Fibroblast of lung (primary cell): ENCODE measurements around the gene CASQ1. TPM values are rescaled to one million over a fixed set of nuclear protein-coding genes. Genes with fewer than 3 reads are reported as not detected.

Source experiments
- DNase-seq, 2 donors: peaks; one replicate each; pipeline versions ENCODE4 v3.0.0 to v3.0.0-alpha.2; 2010; ENCODE audit warnings: low read depth in 2 of 2
- H2AFZ ChIP-seq: 2 replicates; pipeline ENCODE4 v1.5.1; 2012; ENCODE audit warnings: low read length, control low read depth, inconsistent platforms
- H3K27ac ChIP-seq: 2 replicates; pipeline ENCODE4 v1.5.1; 2011; ENCODE audit warnings: low read length, control low read depth; ENCODE audit not compliant: insufficient read depth
- H3K27me3 ChIP-seq: 2 replicates; pipeline ENCODE4 v1.5.1; 2011; ENCODE audit warnings: mild to moderate bottlenecking, low read length; ENCODE audit not compliant: control insufficient read depth, insufficient read depth
- H3K36me3 ChIP-seq: 2 replicates; pipeline ENCODE4 v1.5.1; 2011; ENCODE audit warnings: low read length; ENCODE audit not compliant: control insufficient read depth, insufficient read depth
- H3K4me1 ChIP-seq: 2 replicates; pipeline ENCODE4 v1.5.1; 2011; ENCODE audit warnings: low read length; ENCODE audit not compliant: control insufficient read depth, insufficient read depth; ENCODE audit errors: extremely low read depth
- H3K4me2 ChIP-seq: 2 replicates; pipeline ENCODE4 v1.5.1; 2011; ENCODE audit warnings: low read length, control low read depth; ENCODE audit not compliant: insufficient read depth; ENCODE audit errors: extremely low read depth
- H3K4me3 ChIP-seq, 4 experiments: fragments of 200-600 bp in 1 of 4; sonication (generic) in 1 of 4; replicated peaks in 1 of 4; 2 replicates each; pipeline ENCODE4 v1.5.1; 2011 to 2016; ENCODE audit warnings: low read length in 4 of 4, low read depth in 3 of 4, mild to moderate bottlenecking in 3 of 4, control low read depth in 2 of 4, inconsistent platforms in 1 of 4, mixed read lengths in 1 of 4; ENCODE audit not compliant: insufficient read depth in 1 of 4; ENCODE audit errors: control extremely low read depth in 1 of 4
- H3K79me2 ChIP-seq: 2 replicates; pipeline ENCODE4 v1.5.1; 2012; ENCODE audit warnings: mild to moderate bottlenecking, low read length, inconsistent platforms; ENCODE audit not compliant: control insufficient read depth, insufficient read depth
- H3K9ac ChIP-seq: 2 replicates; pipeline ENCODE4 v1.5.1; 2011; ENCODE audit warnings: mild to moderate bottlenecking, low read length, control low read depth; ENCODE audit not compliant: insufficient read depth
- H3K9me3 ChIP-seq: 2 replicates; pipeline ENCODE4 v1.5.1; 2012; ENCODE audit warnings: low read depth, low read length; ENCODE audit not compliant: control insufficient read depth, insufficient read depth
- H4K20me1 ChIP-seq: 2 replicates; pipeline ENCODE4 v1.5.1; 2011; ENCODE audit warnings: low read length; ENCODE audit not compliant: control insufficient read depth, insufficient read depth; ENCODE audit errors: extremely low read depth
- EZH2 ChIP-seq: IDR thresholded peaks from 2 replicates; pipeline ENCODE4 v1.5.1; 2012; ENCODE audit warnings: low read length, control low read depth, mild to moderate bottlenecking; ENCODE audit errors: missing control alignments
- polyA plus RNA-seq, 2 donors: library from polyadenylated mRNA; depleted of rRNA in 1 of 2; stranded (reverse) in 1 of 2; unstranded in 1 of 2; fragments of >200 nt; gene quantifications; 2 replicates each; pipeline ENCODE4 v1.2.1, GENCODE V29; 2011 to 2012; ENCODE audit warnings: missing spikeins in 1 of 2
- total RNA-seq: library from RNA; depleted of rRNA; stranded (reverse); fragments of >200 nt; gene quantifications from 2 replicates; pipeline ENCODE4 v1.2.1, GENCODE V29; 2014
- TF ChIP-seq, protein P1 (sequence below), 2 donors: IDR thresholded peaks in 1 of 2; conservative IDR thresholded peaks in 1 of 2; 1 replicate in 1 of 2; 2 replicates in 1 of 2; pipeline ENCODE4 v1.5.1; 2011 to 2012; ENCODE audit warnings: low read length in 2 of 2, control low read depth in 1 of 2, inconsistent platforms in 1 of 2, low read depth in 1 of 2, mild to moderate bottlenecking in 1 of 2

The CASQ1 gene
- total and polyA plus RNA-seq, 2 donors (not counting 1 experiment from before 2014, with no cell fraction given): 0.15 to 0.17 TPM

DNA sequence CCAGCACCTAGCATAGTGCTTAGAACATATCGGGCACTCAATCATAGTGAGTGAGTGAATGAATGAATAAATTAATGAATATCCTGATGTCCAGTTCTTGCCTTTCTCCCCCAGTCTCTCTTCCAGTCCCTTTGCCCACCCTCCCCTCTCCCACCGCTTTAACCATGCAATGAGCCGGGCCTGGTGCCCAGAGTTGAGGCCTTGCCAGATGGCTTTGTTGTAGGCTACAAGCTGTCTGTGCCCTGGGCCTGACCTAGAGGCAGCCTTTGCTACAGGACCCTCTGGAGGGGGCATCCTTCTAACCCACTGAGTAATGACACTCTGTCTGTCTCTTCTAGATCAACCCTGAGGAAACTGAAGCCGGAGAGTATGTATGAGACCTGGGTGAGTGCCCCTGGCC, 6.9 kb downstream of the CASQ1 start:
- no peak overlapping the region for H3K4me3 ChIP-seq
- TF ChIP-seq EZH2: no peak
- TF ChIP-seq, protein P1, sequence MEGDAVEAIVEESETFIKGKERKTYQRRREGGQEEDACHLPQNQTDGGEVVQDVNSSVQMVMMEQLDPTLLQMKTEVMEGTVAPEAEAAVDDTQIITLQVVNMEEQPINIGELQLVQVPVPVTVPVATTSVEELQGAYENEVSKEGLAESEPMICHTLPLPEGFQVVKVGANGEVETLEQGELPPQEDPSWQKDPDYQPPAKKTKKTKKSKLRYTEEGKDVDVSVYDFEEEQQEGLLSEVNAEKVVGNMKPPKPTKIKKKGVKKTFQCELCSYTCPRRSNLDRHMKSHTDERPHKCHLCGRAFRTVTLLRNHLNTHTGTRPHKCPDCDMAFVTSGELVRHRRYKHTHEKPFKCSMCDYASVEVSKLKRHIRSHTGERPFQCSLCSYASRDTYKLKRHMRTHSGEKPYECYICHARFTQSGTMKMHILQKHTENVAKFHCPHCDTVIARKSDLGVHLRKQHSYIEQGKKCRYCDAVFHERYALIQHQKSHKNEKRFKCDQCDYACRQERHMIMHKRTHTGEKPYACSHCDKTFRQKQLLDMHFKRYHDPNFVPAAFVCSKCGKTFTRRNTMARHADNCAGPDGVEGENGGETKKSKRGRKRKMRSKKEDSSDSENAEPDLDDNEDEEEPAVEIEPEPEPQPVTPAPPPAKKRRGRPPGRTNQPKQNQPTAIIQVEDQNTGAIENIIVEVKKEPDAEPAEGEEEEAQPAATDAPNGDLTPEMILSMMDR (conservative IDR thresholded peaks at IDR 0.05 in 1 of 2, IDR thresholded peaks at IDR 0.05 in 1 of 2; ENCODE audit: low read depth in 1 of 2, low read length in 2 of 2): no peak
- H3K9ac ChIP-seq: no peak overlapping the region
- no peak overlapping the region for H3K27ac ChIP-seq
- no peak overlapping the region for H3K4me2 ChIP-seq
- no peaks in the 10 kb centered on the region for H3K79me2 ChIP-seq
- H3K27me3 ChIP-seq: peaks cover 11% of the 10 kb centered on the region
- H3K4me1 ChIP-seq: no peaks in the 10 kb centered on the region
- H4K20me1 ChIP-seq: no peaks in the 10 kb centered on the region
- no peak overlapping the region for H2AFZ ChIP-seq
- H3K36me3 ChIP-seq: no peaks in the 10 kb centered on the region
- no peaks in the 10 kb centered on the region for H3K9me3 ChIP-seq
- DNase-seq: no peak

- no peak overlapping the region for H3K4me2 ChIP-seq
- TF ChIP-seq EZH2: no peak
- TF ChIP-seq, protein P1 (conservative IDR thresholded peaks at IDR 0.05 in 1 of 2, IDR thresholded peaks at IDR 0.05 in 1 of 2; ENCODE audit: low read depth in 1 of 2, low read length in 2 of 2): no peak
- H3K36me3 ChIP-seq: no peaks in the 10 kb centered on the region
- no peak for DNase-seq
- no peaks in the 10 kb centered on the region for H4K20me1 ChIP-seq
- peaks cover 11% of the 10 kb centered on the region for H3K27me3 ChIP-seq
- H3K4me1 ChIP-seq: peaks cover 2% of the 10 kb centered on the region
- H3K9me3 ChIP-seq: no peaks in the 10 kb centered on the region
- no peak overlapping the region for H3K4me3 ChIP-seq
- H3K79me2 ChIP-seq: peaks cover 5% of the 10 kb centered on the region
- H3K27ac ChIP-seq: no peak overlapping the region
- no peak overlapping the region for H2AFZ ChIP-seq
- no peak overlapping the region for H3K9ac ChIP-seq
Measured at GRCh38 chr1:160200786-160201185, 10.4 kb downstream of the CASQ1 start.

DNA sequence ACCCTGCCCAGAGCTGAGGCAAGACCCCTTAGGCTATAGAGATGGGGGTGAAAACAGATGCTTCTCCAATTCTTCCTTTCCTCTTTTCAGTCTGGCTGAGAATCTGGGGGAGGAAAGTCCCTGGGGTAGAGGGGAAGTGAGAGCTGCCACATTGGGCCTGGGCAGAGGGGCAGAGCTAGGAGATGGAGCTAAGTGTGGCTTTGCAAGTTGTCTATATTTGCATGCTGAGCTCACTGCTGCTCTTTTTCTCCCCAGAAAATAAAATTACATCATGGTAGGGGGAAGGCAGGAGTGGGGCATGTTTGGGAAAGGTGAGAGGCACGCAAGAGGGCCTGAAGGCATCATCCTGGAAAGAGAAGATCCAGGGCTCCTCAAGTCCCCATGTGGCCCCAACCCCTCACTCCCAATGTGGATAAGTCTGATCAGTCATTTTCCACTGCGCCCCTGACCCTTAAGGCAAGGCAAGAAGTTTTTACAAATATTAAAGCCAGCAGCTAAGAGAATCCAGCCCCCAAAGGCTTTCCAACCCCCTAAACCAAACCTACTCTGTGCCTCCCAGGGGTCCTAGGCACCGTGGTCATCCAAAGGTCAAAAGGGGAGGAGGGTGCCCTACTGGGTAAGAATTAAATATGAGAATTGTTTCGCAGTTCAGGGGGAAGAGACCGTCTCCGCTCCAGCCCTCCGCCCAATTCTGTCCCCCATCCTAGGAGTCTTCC, 14.3 kb downstream of the CASQ1 start:
- Histone ChIP-seq H4K20me1 (peaks cover 4% of the 10 kb centered on the region), H3K36me3 (peaks cover 18% of the 10 kb centered on the region), H3K27me3 (no peaks in the 10 kb centered on the region), H3K79me2 (peaks cover 42% of the 10 kb centered on the region), H3K27ac (peak overlapping the region; percentile 48), H3K4me3 (peak overlapping the region in 2 of 4 experiments; percentile 45 to 49), H3K4me1 (peaks cover 29% of the 10 kb centered on the region), H3K4me2 (peak overlapping the region; percentile 77), H2AFZ (peak overlapping the region; percentile 65), H3K9me3 (no peaks in the 10 kb centered on the region), H3K9ac (no peak overlapping the region)
- no peak for DNase-seq
- TF ChIP-seq, protein P1 (conservative IDR thresholded peaks at IDR 0.05 in 1 of 2, IDR thresholded peaks at IDR 0.05 in 1 of 2; ENCODE audit: low read depth in 1 of 2, low read length in 2 of 2): no peak
- no peak for TF ChIP-seq EZH2
